HG02623 (cell line): ENCODE measurements around the gene GADD45G.

Experiments used
- ATAC-seq: cut with Tn5 transposase; IDR thresholded peaks from one replicate; pipeline ENCODE4 v1.9.1; 2021; ENCODE audit warnings: moderate library complexity; ENCODE audit not compliant: unreplicated experiment

Gene GADD45G

GRCh38 chr9:89629081-89629976 is 24.5 kb downstream of the GADD45G start:
- no peak for ATAC-seq

- no peak for ATAC-seq
Observed at GRCh38 chr9:89630508-89630907, 25.7 kb downstream of the GADD45G start.

- ATAC-seq, result no peak
Observed at GRCh38 chr9:89631384-89631783, 26.6 kb downstream of the GADD45G start.

- no peak for ATAC-seq
Observed at GRCh38 chr9:89632192-89632733, 27.5 kb downstream of the GADD45G start.

- no peak for ATAC-seq
Observed at GRCh38 chr9:89632736-89633135, 27.9 kb downstream of the GADD45G start.

- no peak for ATAC-seq
Observed at GRCh38 chr9:89633404-89633803, 28.6 kb downstream of the GADD45G start.

GRCh38 chr9:89633920-89634319 is 29.1 kb downstream of the GADD45G start:
- no peak for ATAC-seq

- ATAC-seq, result no peak
Observed at GRCh38 chr9:89634995-89635742, 30.4 kb downstream of the GADD45G start.

GRCh38 chr9:89635816-89636215 is 31.0 kb downstream of the GADD45G start:
- no peak for ATAC-seq

- no peak for ATAC-seq
Observed at GRCh38 chr9:89637787-89638186, 33.0 kb downstream of the GADD45G start.

- ATAC-seq, result no peak
Observed at GRCh38 chr9:89638359-89638758, 33.5 kb downstream of the GADD45G start.

- no peak for ATAC-seq
Observed at GRCh38 chr9:89638893-89639292, 34.1 kb downstream of the GADD45G start.

- no peak for ATAC-seq
Observed at GRCh38 chr9:89639367-89639795, 34.6 kb downstream of the GADD45G start.

- no peak for ATAC-seq
Observed at GRCh38 chr9:89639961-89640360, 35.1 kb downstream of the GADD45G start.

GRCh38 chr9:89640361-89640760 is 35.5 kb downstream of the GADD45G start:
- ATAC-seq, result no peak

GRCh38 chr9:89640801-89641200 is 36.0 kb downstream of the GADD45G start:
- ATAC-seq, result no peak

GRCh38 chr9:89641980-89642379 is 37.2 kb downstream of the GADD45G start:
- no peak for ATAC-seq

GRCh38 chr9:89642789-89643188 is 38.0 kb downstream of the GADD45G start:
- ATAC-seq, result no peak

- ATAC-seq, result no peak
Observed at GRCh38 chr9:89646189-89646939, 41.6 kb downstream of the GADD45G start.

- ATAC-seq, result no peak
Observed at GRCh38 chr9:89647366-89648128, 42.7 kb downstream of the GADD45G start.
